GM23248 (cell line): ENCODE data around the gene C3orf49. TPM values are rescaled to one million over a fixed set of nuclear protein-coding genes. Genes with fewer than 3 reads are reported as not detected.
A peak's percentile ranks its signal among the peaks of the same experiment; 100 is the strongest.

Source experiments
- DNase-seq: peaks from one replicate; pipeline ENCODE4 v3.0.0-alpha.2; 2015
- H2AFZ ChIP-seq: fragments of 200-600 bp; sonication (generic); 2 replicates; pipeline ENCODE4 v1.6.1; 2016; ENCODE audit warnings: antibody characterized with exemption
- H3F3A ChIP-seq: fragments of 200-600 bp; sonication (generic); 2 replicates; pipeline ENCODE4 v1.6.1; 2016; ENCODE audit warnings: mild to moderate bottlenecking, antibody characterized with exemption, mixed run types; ENCODE audit not compliant: insufficient read depth
- H3K27ac ChIP-seq: fragments of 200-600 bp; sonication (generic); 2 replicates; pipeline ENCODE4 v1.5.1; 2016; ENCODE audit warnings: mild to moderate bottlenecking
- H3K27me3 ChIP-seq: fragments of 200-600 bp; sonication (generic); replicated peaks from 2 replicates; pipeline ENCODE4 v1.6.1; 2016; ENCODE audit warnings: mild to moderate bottlenecking; ENCODE audit not compliant: insufficient read depth
- H3K36me3 ChIP-seq: fragments of 200-600 bp; sonication (generic); 2 replicates; pipeline ENCODE4 v1.6.1; 2016; ENCODE audit warnings: low read depth, mild to moderate bottlenecking
- H3K4me1 ChIP-seq: fragments of 200-600 bp; sonication (generic); 2 replicates; pipeline ENCODE4 v1.6.1; 2016; ENCODE audit warnings: mild to moderate bottlenecking; ENCODE audit not compliant: insufficient read depth
- H3K4me2 ChIP-seq: fragments of 200-600 bp; sonication (generic); one replicate; pipeline ENCODE4 v1.6.1; 2016; ENCODE audit warnings: mild to moderate bottlenecking; ENCODE audit not compliant: unreplicated experiment
- H3K4me3 ChIP-seq: fragments of 200-600 bp; sonication (generic); 2 replicates; pipeline ENCODE4 v1.5.1; 2016; ENCODE audit warnings: mild to moderate bottlenecking
- H3K79me2 ChIP-seq: fragments of 200-600 bp; sonication (generic); 2 replicates; pipeline ENCODE4 v1.6.1; 2016; ENCODE audit warnings: mild to moderate bottlenecking; ENCODE audit not compliant: insufficient read depth
- H3K9ac ChIP-seq: fragments of 200-600 bp; sonication (generic); 2 replicates; pipeline ENCODE4 v1.6.1; 2016; ENCODE audit warnings: mild to moderate bottlenecking
- H3K9me2 ChIP-seq: fragments of 200-600 bp; sonication (generic); 2 replicates; pipeline ENCODE4 v1.6.1; 2016; ENCODE audit warnings: mixed run types, mild to moderate bottlenecking, moderate library complexity; ENCODE audit not compliant: insufficient read depth
- H3K9me3 ChIP-seq: fragments of 200-600 bp; sonication (generic); one replicate; pipeline ENCODE4 v1.6.1; 2017; ENCODE audit warnings: low read depth
- H4K20me1 ChIP-seq: fragments of 200-600 bp; sonication (generic); 2 replicates; pipeline ENCODE4 v1.6.0; 2016; ENCODE audit not compliant: insufficient read depth
- EZH2 ChIP-seq: fragments of 200-600 bp; sonication (generic); IDR thresholded peaks from 2 replicates; pipeline ENCODE4 v1.6.1; 2018; ENCODE audit warnings: antibody characterized with exemption, mild to moderate bottlenecking; ENCODE audit not compliant: insufficient read depth, poor library complexity, severe bottlenecking
- EZH2phosphoT487 ChIP-seq: fragments of 200-600 bp; sonication (generic); IDR thresholded peaks from 2 replicates; pipeline ENCODE4 v1.6.1; 2018; ENCODE audit warnings: antibody characterized with exemption, moderate library complexity, mild to moderate bottlenecking, low read depth; ENCODE audit not compliant: insufficient read depth
- WGBS, 2 experiments: methylation state at CpG; one replicate each; pipeline ENCODE4 v1.1.6; 2015 to 2017; ENCODE audit warnings: low lambda C conversion rate in 2 of 2, low coverage in 1 of 2; ENCODE audit errors: missing lambda C conversion rate in 2 of 2; 5-methylcytosine and 5-hydroxymethylcytosine counted together
- in situ Hi-C: fragments of 300-500 bp; cut with MboI; formaldehyde crosslinking; loops from 2 replicates; pipeline ENCODE4 v1.15.0; 2020
- polyA plus RNA-seq: library from polyadenylated mRNA; unstranded; fragments of >200 nt; fragmentation: Nextera tagmentation; extraction: Ambion mirVana; gene quantifications from 2 replicates; pipeline ENCODE4 v1.2.1, GENCODE V29; 2016
- total RNA-seq: library from RNA; depleted of rRNA; stranded (reverse); fragments of >200 nt; shearing (Covaris generic); gene quantifications from 2 replicates; pipeline ENCODE4 v1.2.3, GENCODE V29; 2014

Gene C3orf49
- total and polyA plus RNA-seq, 2 experiments from 2014 or later = not detected

- in situ Hi-C loops = no loop called here
These were observed 48.1 kb downstream of the C3orf49 start for GRCh38 chr3:63867225-63867624.

GRCh38 chr3:63869940-63870614 is 51.0 kb downstream of the C3orf49 start:
- H3K9me3 ChIP-seq = no peaks in the 10 kb centered on the region
- H3F3A ChIP-seq = peaks cover 21% of the 10 kb centered on the region
- H3K36me3 ChIP-seq = no peaks in the 10 kb centered on the region
- H2AFZ ChIP-seq = no peak overlapping the region
- TF ChIP-seq EZH2phosphoT487 (no peak), EZH2 (no peak)
- no peaks in the 10 kb centered on the region for H3K9me2 ChIP-seq
- 85 to 88% methylated on average over 3 of the region's 3 CpGs for WGBS, 2 experiments
- peaks cover 2% of the 10 kb centered on the region; the same call in 1 of the 2 replicates for H4K20me1 ChIP-seq
- H3K4me2 ChIP-seq = no peak overlapping the region
- H3K27ac ChIP-seq = no peak overlapping the region
- in situ Hi-C loops = no loop called here
- H3K27me3 ChIP-seq = no peaks in the 10 kb centered on the region
- no peak overlapping the region for H3K9ac ChIP-seq
- peaks cover 90% of the 10 kb centered on the region for H3K79me2 ChIP-seq
- peaks cover 16% of the 10 kb centered on the region for H3K4me1 ChIP-seq
- no peak overlapping the region for H3K4me3 ChIP-seq
- no peak for DNase-seq

More at GRCh38 chr3:63867225-63867624, 48.1 kb downstream of the C3orf49 start:
- H3K9me3 ChIP-seq = no peaks in the 10 kb centered on the region
- no peak overlapping the region for H3K4me2 ChIP-seq
- H3F3A ChIP-seq = peaks cover 15% of the 10 kb centered on the region; the same call in 1 of the 2 replicates
- H3K4me3 ChIP-seq = no peak overlapping the region
- H3K79me2 ChIP-seq = peaks cover 88% of the 10 kb centered on the region
- H2AFZ ChIP-seq = no peak overlapping the region
- H3K27me3 ChIP-seq = no peaks in the 10 kb centered on the region
- no peaks in the 10 kb centered on the region for H3K9me2 ChIP-seq
- no peak overlapping the region for H3K27ac ChIP-seq
- no peaks in the 10 kb centered on the region for H3K36me3 ChIP-seq
- 90 to 92% methylated on average over 1 of the region's 1 CpG for WGBS, 2 experiments
- peaks cover 15% of the 10 kb centered on the region for H3K4me1 ChIP-seq
- no peak for TF ChIP-seq EZH2
- TF ChIP-seq EZH2phosphoT487 = no peak
- no peak overlapping the region for H3K9ac ChIP-seq
- 0 out of 2 replicates have a peak, but pooled peaks cover 2% of the 10 kb centered on the region for H4K20me1 ChIP-seq
- no peak for DNase-seq

GRCh38 chr3:63870615-63871005 is 51.5 kb downstream of the C3orf49 start:
- 56 to 61% methylated on average over 2 of the region's 2 CpGs for WGBS, 2 experiments
- H3F3A ChIP-seq = peaks cover 19% of the 10 kb centered on the region
- DNase-seq = no peak
- no peaks in the 10 kb centered on the region for H3K9me2 ChIP-seq
- TF ChIP-seq EZH2 (no peak), EZH2phosphoT487 (no peak)
- no peak overlapping the region for H3K4me3 ChIP-seq
- H3K4me1 ChIP-seq = peaks cover 12% of the 10 kb centered on the region
- H3K4me2 ChIP-seq = no peak overlapping the region
- no peaks in the 10 kb centered on the region for H3K9me3 ChIP-seq
- peaks cover 90% of the 10 kb centered on the region for H3K79me2 ChIP-seq
- H3K27ac ChIP-seq = no peak overlapping the region
- in situ Hi-C loops = no loop called here
- no peaks in the 10 kb centered on the region for H3K36me3 ChIP-seq
- H4K20me1 ChIP-seq = peaks cover 2% of the 10 kb centered on the region; the same call in 1 of the 2 replicates
- no peaks in the 10 kb centered on the region for H3K27me3 ChIP-seq
- no peak overlapping the region for H2AFZ ChIP-seq
- no peak overlapping the region for H3K9ac ChIP-seq

GRCh38 chr3:63872135-63872924 is 53.2 kb downstream of the C3orf49 start:
- Histone ChIP-seq H3F3A (peaks cover 19% of the 10 kb centered on the region), H3K9me3 (no peaks in the 10 kb centered on the region), H3K36me3 (no peaks in the 10 kb centered on the region), H3K27me3 (no peaks in the 10 kb centered on the region), H3K79me2 (peaks cover 91% of the 10 kb centered on the region), H3K27ac (peak overlapping the region; percentile 38; the same call in 1 of the 2 replicates), H3K9ac (no peak overlapping the region), H3K4me3 (0 out of 2 replicates have a peak overlapping the region, but pooled peaks have one; percentile 2), H2AFZ (no peak overlapping the region), H3K9me2 (no peaks in the 10 kb centered on the region), H3K4me2 (peak overlapping the region; percentile 48), H3K4me1 (peaks cover 15% of the 10 kb centered on the region), H4K20me1 (peaks cover 14% of the 10 kb centered on the region; the same call in 1 of the 2 replicates)
- WGBS, 2 experiments = 35 to 48% methylated on average over 2 of the region's 2 CpGs
- in situ Hi-C loops = no loop called here
- TF ChIP-seq EZH2 (no peak), EZH2phosphoT487 (no peak)
- DNase-seq = peak; percentile 89
